ENCODE results near the gene COL4A2.

Gene COL4A2

GRCh38 chr13:110463871-110464510 is 156.9 kb downstream of the COL4A2 start:
- no peak for DNase-seq

- no peak for DNase-seq
These were observed 157.7 kb downstream of the COL4A2 start for GRCh38 chr13:110464556-110465333.

DNA sequence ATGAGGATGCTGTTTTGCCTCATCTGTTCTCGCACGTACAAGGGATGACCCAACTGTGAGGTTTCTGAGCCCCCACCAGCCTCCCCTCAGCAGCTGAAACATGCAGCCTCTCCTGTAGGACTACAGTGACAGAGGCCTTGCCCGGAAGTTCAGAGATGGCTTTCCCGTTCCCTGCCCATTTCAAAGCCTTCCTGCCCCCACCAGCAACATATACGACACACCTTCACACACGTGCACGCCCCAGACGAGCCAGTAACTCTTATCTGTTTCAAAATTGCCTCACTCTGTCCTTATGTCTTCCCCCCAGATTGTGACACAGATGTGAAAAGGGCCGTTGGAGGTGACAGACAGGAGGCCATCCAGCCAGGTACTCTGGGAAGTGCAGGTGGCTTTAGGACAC is 158.6 kb downstream of the COL4A2 start:
- DNase-seq: no peak

GRCh38 chr13:110466266-110466915 is 159.3 kb downstream of the COL4A2 start:
- no peak for DNase-seq

- DNase-seq: no peak
These were observed 160.5 kb downstream of the COL4A2 start for GRCh38 chr13:110467516-110468110.

DNA sequence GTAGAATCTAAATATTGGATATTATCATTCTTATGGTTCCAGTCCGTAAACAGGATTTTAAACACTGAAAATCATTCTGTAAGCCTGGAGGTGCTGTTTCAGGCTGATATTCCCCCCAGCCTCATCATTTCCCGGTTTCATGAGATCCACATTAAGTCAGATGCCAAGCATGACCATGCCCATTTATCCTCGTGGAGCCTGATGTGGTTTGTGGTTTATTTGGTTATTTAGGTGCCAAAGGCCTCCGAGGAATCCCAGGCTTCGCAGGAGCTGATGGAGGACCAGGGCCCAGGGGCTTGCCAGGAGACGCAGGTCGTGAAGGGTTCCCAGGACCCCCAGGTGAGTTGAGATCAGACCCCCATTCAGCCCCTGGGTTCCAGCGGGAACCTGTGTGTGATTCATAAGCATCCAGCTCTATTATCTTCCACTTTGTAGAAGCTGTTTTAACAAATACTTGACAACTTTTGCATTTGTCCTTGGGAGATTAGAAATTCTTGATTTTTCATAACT is 162.0 kb downstream of the COL4A2 start:
- DNase-seq: no peak

DNA sequence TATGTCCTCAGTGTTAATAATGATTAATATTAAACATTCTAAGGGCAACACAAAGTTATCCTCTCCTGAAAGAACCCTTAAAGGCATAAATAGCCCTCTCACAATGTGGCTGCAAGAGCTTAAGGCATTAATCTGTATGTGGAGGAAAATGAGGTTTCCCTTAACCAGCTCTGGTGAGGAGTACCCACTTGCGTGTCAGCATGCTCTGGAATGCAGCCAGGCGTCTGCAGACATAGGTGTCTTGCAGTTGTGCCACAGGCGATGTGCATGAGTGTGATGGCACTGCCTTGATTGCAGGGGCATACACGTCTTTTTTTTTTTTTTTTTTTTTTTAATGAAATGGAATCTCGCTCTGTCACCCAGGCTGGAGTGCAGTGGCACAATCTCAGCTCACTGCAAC is 162.5 kb downstream of the COL4A2 start:
- DNase-seq: no peak

- DNase-seq: no peak
These were observed 163.4 kb downstream of the COL4A2 start for GRCh38 chr13:110470272-110471009.

- no peak for DNase-seq
These were observed 164.2 kb downstream of the COL4A2 start for GRCh38 chr13:110471156-110471832.

- no peak for DNase-seq
These were observed 164.7 kb downstream of the COL4A2 start for GRCh38 chr13:110471833-110472162.

- DNase-seq: no peak
These were observed 165.9 kb downstream of the COL4A2 start for GRCh38 chr13:110472904-110473563.

DNA sequence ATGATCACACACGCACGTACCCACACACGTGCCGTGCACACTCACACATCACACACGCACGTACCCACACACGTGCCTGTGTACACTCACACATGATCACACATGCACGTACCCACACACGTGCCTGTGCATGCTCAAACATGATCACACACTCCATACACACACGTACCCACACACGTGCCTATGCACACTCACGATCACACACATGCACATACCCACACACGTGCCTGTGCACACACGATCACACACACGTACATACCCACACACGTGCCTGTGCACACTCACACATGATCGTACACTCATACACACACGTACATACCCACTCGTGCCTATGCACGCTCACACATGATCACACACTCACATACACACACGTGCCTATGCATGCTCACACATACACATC is 167.6 kb downstream of the COL4A2 start:
- DNase-seq: no peak

DNA sequence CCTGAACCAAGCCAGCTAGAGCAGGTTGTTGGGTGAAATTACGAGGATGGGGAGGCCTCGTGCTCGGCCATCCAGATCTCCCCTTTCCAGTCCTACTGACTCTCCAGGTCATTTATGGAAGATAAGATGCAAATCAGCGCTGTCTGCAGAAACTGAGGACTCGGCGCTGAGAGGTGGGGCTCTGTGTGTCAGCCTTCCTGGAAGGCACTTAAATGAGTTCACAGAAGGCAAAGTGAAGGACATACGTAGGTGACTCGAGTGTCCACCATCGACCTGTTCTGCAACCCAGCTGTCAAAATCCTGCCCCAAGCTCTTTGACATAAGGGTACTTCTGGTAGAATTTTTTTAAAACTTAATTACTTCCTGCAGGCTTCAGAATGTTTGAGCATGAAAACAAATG is 168.0 kb downstream of the COL4A2 start:
- no peak for DNase-seq

GRCh38 chr13:110475550-110476219 is 168.6 kb downstream of the COL4A2 start:
- no peak for DNase-seq

GRCh38 chr13:110476220-110476617 is 169.1 kb downstream of the COL4A2 start:
- DNase-seq: no peak

GRCh38 chr13:110477706-110478245 is 170.7 kb downstream of the COL4A2 start:
- DNase-seq: no peak

DNA sequence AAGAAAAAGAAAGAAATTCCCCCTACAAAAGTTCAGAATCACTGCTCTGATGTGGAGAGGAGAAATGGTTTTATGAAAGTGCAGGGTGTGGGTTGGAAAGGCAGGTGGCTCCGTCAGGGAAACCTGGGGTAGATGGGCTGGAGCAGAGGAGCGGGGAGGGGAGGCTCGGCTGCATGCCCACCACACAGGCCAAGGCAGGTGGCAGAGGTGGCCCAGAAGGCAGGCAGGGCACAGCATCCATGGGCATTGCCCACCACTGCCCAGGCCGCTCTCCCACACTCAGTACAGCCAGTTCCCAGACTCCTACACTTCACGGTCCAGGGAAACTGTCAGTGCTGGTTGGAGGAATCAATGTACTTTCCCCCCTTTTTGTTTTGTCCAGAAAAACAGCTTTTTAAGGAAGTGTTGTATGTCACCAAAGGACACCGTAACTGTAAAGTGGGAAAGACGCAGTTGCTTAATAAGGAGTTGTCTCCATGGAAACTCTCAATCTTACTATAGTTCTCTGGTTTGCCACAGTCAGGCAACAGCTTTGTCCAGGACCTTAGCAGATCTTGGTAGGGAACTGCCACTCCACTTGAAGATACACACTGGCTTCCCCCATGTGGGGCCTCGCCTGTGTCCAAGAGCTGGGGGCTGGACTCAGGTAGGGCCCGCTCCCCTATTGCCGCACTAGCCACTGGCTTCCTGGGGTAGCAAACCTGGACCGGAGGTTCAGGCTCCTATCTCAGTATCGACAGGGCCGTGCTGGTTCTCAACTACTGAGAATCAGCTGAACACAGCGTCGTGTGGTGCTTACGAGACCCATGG is 171.5 kb downstream of the COL4A2 start:
- no peak for DNase-seq

DNA sequence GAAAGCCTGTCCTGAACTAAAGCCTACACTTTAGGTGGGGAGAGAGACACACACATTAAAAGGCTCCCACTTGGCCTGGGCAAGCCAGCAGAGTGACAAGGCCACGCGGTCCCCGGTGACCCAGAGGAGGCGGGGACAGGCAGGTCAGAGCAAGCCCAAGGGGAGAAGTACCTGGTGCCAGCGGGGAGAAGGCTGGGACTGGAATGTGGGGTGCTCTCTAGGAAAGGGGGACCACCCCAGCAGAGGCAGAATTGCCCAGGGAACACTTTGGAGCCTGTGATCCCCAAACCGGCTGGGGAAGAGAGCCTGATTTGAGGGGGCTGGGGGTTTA is 172.1 kb downstream of the COL4A2 start:
- DNase-seq: no peak

DNA sequence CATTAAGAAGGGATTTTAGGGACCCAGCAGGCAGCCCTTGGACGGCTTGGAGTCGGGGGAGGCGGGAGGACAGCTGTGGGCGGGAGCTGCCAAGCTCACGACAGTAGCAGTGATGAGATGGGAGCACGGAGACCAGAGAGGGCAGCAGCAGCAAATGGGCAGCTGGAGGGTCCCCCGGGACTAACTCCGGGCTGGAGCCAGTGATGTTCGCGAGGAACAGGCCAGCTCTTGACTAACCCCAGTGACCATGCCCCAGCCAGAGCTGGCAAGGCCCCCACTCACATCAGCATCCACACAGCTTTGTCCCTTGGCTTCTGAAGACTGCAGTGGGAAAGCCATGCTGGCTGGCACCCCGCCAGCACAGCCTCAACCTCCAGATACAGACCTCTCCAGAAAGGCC is 172.6 kb downstream of the COL4A2 start:
- DNase-seq: no peak

- no peak for DNase-seq
These were observed 173.1 kb downstream of the COL4A2 start for GRCh38 chr13:110480161-110480560.
